KMS-11 (cell line): ENCODE data around the gene KCNG1.

Experiments
- H2AFZ ChIP-seq: fragments of 200-600 bp; sonication (generic); 2 replicates; pipeline ENCODE4 v1.6.1; 2016; ENCODE audit warnings: antibody characterized with exemption, mixed run types, low read depth
- H3K27ac ChIP-seq: fragments of 200-600 bp; sonication (generic); 2 replicates; pipeline ENCODE4 v1.6.1; 2016; ENCODE audit warnings: mild to moderate bottlenecking, mixed run types
- H3K27me3 ChIP-seq: fragments of 200-600 bp; sonication (generic); 2 replicates; pipeline ENCODE4 v1.6.1; 2017; ENCODE audit warnings: mild to moderate bottlenecking, low read depth, mixed run types, moderate library complexity; ENCODE audit not compliant: insufficient read depth
- H3K36me3 ChIP-seq: fragments of 200-600 bp; sonication (generic); 2 replicates; pipeline ENCODE4 v1.6.1; 2017; ENCODE audit warnings: mild to moderate bottlenecking, mixed run types; ENCODE audit not compliant: insufficient read depth
- H3K4me1 ChIP-seq: fragments of 200-600 bp; sonication (generic); 2 replicates; pipeline ENCODE4 v1.6.1; 2016; ENCODE audit warnings: mild to moderate bottlenecking, low read depth, mixed run types; ENCODE audit not compliant: poor library complexity, severe bottlenecking
- H3K4me2 ChIP-seq: fragments of 200-600 bp; sonication (generic); 2 replicates; pipeline ENCODE4 v1.7.0; 2016; ENCODE audit warnings: mild to moderate bottlenecking, mixed run types
- H3K4me3 ChIP-seq: fragments of 200-600 bp; sonication (generic); IDR thresholded peaks from 2 replicates; pipeline ENCODE4 v1.6.1; 2017; ENCODE audit warnings: low read depth, low read length, mixed read lengths; ENCODE audit not compliant: insufficient read depth
- H3K79me2 ChIP-seq: fragments of 200-600 bp; sonication (generic); 2 replicates; pipeline ENCODE4 v1.6.1; 2016; ENCODE audit warnings: low read depth, mixed run types; ENCODE audit not compliant: insufficient read depth
- H3K9ac ChIP-seq: fragments of 200-600 bp; sonication (generic); 2 replicates; pipeline ENCODE4 v1.6.1; 2016; ENCODE audit warnings: mild to moderate bottlenecking, mixed run types
- H4K20me1 ChIP-seq: fragments of 200-600 bp; sonication (generic); 2 replicates; pipeline ENCODE4 v1.6.1; 2016; ENCODE audit warnings: mild to moderate bottlenecking, mixed run types; ENCODE audit not compliant: insufficient read depth
- TF ChIP-seq, protein P1 (sequence below): fragments of 200-600 bp; sonication (generic); conservative IDR thresholded peaks from 2 replicates; pipeline ENCODE4 v1.6.1; 2017; ENCODE audit warnings: low read depth, mild to moderate bottlenecking, antibody characterized with exemption, low read length, moderate library complexity, mixed read lengths

The KCNG1 gene

DNA sequence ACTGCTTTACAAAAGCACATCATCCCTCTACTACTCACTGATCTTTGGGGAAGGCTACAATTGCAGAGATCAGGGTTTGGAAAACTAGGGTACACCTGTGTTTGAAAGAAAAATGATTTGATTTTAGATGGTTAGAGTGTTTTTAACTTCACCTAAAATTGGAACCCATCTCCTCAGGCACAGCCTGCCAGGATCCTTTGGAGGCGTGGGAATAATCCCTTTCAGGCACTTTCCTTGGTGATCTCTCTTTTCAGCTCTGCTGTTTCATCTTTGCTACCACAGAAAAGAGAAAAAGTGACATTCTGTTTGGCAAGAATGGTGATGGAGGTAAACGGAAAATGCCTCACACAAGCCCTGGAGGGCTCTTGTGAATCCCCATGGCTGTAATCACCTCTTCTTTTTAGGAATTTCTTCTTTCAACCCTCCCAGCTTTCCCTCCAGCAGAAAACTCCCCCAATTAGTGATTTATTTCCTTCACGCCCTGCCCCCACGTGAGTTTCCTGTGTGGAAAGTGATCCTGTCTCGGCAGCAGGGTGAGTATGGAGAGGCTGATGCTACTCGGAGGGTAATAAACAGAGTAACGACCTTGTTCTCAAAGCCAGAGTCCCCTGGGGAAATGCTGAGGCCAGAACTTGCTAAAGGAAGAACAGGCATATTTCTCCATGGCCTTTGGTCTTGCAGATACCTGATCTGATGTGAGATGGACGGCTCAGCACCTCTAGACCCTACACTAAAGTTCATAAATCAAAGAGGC lies 9.2 kb downstream of the KCNG1 start:
- Histone ChIP-seq H3K9ac (no peak overlapping the region), H3K4me3 (no peak overlapping the region), H4K20me1 (no peaks in the 10 kb centered on the region), H3K4me1 (no peaks in the 10 kb centered on the region), H3K36me3 (no peaks in the 10 kb centered on the region), H2AFZ (no peak overlapping the region), H3K27ac (no peak overlapping the region), H3K79me2 (no peaks in the 10 kb centered on the region), H3K4me2 (no peak overlapping the region), H3K27me3 (no peaks in the 10 kb centered on the region)
- TF ChIP-seq, protein P1, sequence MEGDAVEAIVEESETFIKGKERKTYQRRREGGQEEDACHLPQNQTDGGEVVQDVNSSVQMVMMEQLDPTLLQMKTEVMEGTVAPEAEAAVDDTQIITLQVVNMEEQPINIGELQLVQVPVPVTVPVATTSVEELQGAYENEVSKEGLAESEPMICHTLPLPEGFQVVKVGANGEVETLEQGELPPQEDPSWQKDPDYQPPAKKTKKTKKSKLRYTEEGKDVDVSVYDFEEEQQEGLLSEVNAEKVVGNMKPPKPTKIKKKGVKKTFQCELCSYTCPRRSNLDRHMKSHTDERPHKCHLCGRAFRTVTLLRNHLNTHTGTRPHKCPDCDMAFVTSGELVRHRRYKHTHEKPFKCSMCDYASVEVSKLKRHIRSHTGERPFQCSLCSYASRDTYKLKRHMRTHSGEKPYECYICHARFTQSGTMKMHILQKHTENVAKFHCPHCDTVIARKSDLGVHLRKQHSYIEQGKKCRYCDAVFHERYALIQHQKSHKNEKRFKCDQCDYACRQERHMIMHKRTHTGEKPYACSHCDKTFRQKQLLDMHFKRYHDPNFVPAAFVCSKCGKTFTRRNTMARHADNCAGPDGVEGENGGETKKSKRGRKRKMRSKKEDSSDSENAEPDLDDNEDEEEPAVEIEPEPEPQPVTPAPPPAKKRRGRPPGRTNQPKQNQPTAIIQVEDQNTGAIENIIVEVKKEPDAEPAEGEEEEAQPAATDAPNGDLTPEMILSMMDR: no peak

DNA sequence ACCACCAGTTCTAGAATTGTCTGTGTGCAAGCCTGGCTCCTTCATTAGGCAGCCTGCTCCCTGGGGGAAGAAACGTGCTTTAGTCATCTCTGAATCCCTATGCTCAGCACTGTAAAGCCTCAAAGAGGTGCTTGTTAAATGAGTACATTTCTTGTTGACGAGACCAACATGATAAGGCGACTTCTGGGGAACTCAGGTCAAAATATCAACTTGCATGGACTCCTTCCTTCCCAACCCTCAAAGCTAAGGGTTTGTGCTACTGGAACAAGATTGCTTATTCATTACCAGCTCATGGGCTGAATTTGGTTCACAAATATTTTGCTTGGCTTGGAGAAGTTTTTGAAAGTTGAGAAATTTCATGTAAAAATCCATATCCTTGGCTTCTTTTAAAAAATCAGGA lies 10.6 kb downstream of the KCNG1 start:
- Histone ChIP-seq H3K9ac (no peak overlapping the region), H2AFZ (no peak overlapping the region), H3K4me2 (no peak overlapping the region), H3K4me1 (no peaks in the 10 kb centered on the region), H4K20me1 (no peaks in the 10 kb centered on the region), H3K36me3 (no peaks in the 10 kb centered on the region), H3K4me3 (no peak overlapping the region), H3K27ac (no peak overlapping the region), H3K27me3 (no peaks in the 10 kb centered on the region), H3K79me2 (no peaks in the 10 kb centered on the region)
- TF ChIP-seq, protein P1: no peak

DNA sequence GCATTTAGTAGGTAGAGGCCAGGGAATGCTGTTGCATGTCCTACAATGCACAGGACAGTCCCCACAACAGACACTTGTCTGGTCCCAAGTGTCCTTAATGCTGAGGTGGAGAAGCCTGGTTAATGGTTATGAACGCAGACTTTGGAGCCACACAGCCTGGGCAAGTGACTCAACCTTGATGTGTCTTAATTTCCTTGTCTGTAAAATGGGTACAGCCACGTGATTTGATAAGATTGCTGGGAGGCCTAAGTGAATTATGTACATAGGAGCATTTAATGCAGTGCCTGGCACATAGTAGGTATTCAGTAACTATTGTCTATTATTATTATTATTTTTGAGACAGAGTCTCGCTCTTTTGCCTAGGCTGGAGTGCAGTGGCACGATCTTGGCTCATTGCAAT lies 11.4 kb downstream of the KCNG1 start:
- Histone ChIP-seq H3K79me2 (no peaks in the 10 kb centered on the region), H2AFZ (no peak overlapping the region), H3K36me3 (no peaks in the 10 kb centered on the region), H3K4me3 (no peak overlapping the region), H3K27ac (no peak overlapping the region), H3K4me2 (no peak overlapping the region), H3K27me3 (no peaks in the 10 kb centered on the region), H4K20me1 (no peaks in the 10 kb centered on the region), H3K9ac (no peak overlapping the region), H3K4me1 (no peaks in the 10 kb centered on the region)
- TF ChIP-seq, protein P1: no peak

DNA sequence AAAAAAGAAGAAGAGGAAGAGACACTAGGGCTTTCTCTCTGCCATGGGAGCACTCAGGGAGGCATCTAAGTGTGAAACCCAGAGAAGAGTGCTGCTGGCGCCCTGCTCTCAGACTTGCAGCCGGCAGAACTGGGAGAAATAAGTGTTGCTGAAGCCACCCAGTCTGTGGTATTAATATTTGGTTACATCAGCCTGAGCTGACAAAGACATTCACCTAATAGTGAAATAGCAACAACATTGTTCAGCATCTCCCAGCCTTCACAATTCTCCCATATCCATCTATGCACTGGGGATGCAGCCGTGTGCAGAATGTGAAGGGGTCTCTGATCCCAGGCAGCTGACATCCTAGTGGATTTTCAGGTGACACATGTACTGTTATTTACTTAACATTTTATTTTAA lies 12.0 kb downstream of the KCNG1 start:
- H3K27me3 ChIP-seq: no peaks in the 10 kb centered on the region
- H2AFZ ChIP-seq: no peak overlapping the region
- no peaks in the 10 kb centered on the region for H3K4me1 ChIP-seq
- H3K4me2 ChIP-seq: no peak overlapping the region
- H3K4me3 ChIP-seq: no peak overlapping the region
- no peak overlapping the region for H3K9ac ChIP-seq
- no peak overlapping the region for H3K27ac ChIP-seq
- TF ChIP-seq, protein P1: no peak
- H3K36me3 ChIP-seq: no peaks in the 10 kb centered on the region
- H4K20me1 ChIP-seq: no peaks in the 10 kb centered on the region
- no peaks in the 10 kb centered on the region for H3K79me2 ChIP-seq
